Measurements from ENCODE around the gene C2orf42.
"Not testable (repeated sequence)": the region's sequence is repeated elsewhere in the genome, so short reads cannot be mapped to it uniquely, and the experiment has no call there.

Gene C2orf42

GRCh38 chr2:70181363-70181956 is 9.4 kb downstream of the C2orf42 start:
- peak overlapping the region; percentile 62 for H3K4me3 ChIP-seq (ENCODE audit: low read length)
- peaks cover 44% of the 10 kb centered on the region for H3K36me3 ChIP-seq (ENCODE audit: control insufficient read depth, low read length)
- no peaks in the 10 kb centered on the region for H3K9me2 ChIP-seq (replicated peaks; ENCODE audit: control insufficient read depth, low read length)
- peak overlapping the region; percentile 62 for H3K4me2 ChIP-seq (ENCODE audit: low read length)
- peak overlapping the region; percentile 58 for H3K27ac ChIP-seq (ENCODE audit: low read depth, low read length)
- H3K9me3 ChIP-seq (ENCODE audit: control insufficient read depth, insufficient read depth, low read length) = no peaks in the 10 kb centered on the region
- H3K4me1 ChIP-seq (ENCODE audit: control insufficient read depth, low read length) = peaks cover 20% of the 10 kb centered on the region
- no peak for TF ChIP-seq EZH2phosphoT487 (IDR thresholded peaks at IDR 0.05; ENCODE audit: borderline replicate concordance, low read length)
- no peak for TF ChIP-seq CTCF (IDR thresholded peaks at IDR 0.05; ENCODE audit: low read depth, low read length, poor library complexity, severe bottlenecking)
- H3K27me3 ChIP-seq (ENCODE audit: control insufficient read depth, low read length) = no peaks in the 10 kb centered on the region
- H4K20me1 ChIP-seq (ENCODE audit: control insufficient read depth, insufficient read depth, low read depth, low read length) = no peaks in the 10 kb centered on the region
- H3F3A ChIP-seq (ENCODE audit: control insufficient read depth, insufficient read depth) = peaks cover 11% of the 10 kb centered on the region; the same call in 1 of the 2 replicates
- peaks cover 3% of the 10 kb centered on the region for H3K79me2 ChIP-seq (ENCODE audit: control insufficient read depth, low read length)

GRCh38 chr2:70173520-70173919 is 17.3 kb downstream of the C2orf42 start:
- H3K36me3 ChIP-seq (ENCODE audit: control insufficient read depth, low read length) = peaks cover 46% of the 10 kb centered on the region
- no peaks in the 10 kb centered on the region for H3K27me3 ChIP-seq (ENCODE audit: control insufficient read depth, low read length)
- no peaks in the 10 kb centered on the region for H4K20me1 ChIP-seq (ENCODE audit: control insufficient read depth, insufficient read depth, low read depth, low read length)
- no peaks in the 10 kb centered on the region for H3K9me2 ChIP-seq (replicated peaks; ENCODE audit: control insufficient read depth, low read length)
- TF ChIP-seq EZH2phosphoT487 (IDR thresholded peaks at IDR 0.05; ENCODE audit: borderline replicate concordance, low read length) = no peak
- TF ChIP-seq CTCF (IDR thresholded peaks at IDR 0.05; ENCODE audit: low read depth, low read length, poor library complexity, severe bottlenecking) = no peak
- H3F3A ChIP-seq (ENCODE audit: control insufficient read depth, insufficient read depth) = no peaks in the 10 kb centered on the region
- peaks cover 13% of the 10 kb centered on the region for H3K4me1 ChIP-seq (ENCODE audit: control insufficient read depth, low read length)
- no peak overlapping the region for H3K4me3 ChIP-seq (ENCODE audit: low read length)
- no peak overlapping the region for H3K27ac ChIP-seq (ENCODE audit: low read depth, low read length)
- H3K9me3 ChIP-seq (ENCODE audit: control insufficient read depth, insufficient read depth, low read length) = no peaks in the 10 kb centered on the region
- no peaks in the 10 kb centered on the region for H3K79me2 ChIP-seq (ENCODE audit: control insufficient read depth, low read length)
- H3K4me2 ChIP-seq (ENCODE audit: low read length) = no peak overlapping the region

GRCh38 chr2:70169654-70170245 is 21.1 kb downstream of the C2orf42 start:
- H3K4me1 ChIP-seq (ENCODE audit: control insufficient read depth, low read length); H4K20me1 ChIP-seq (ENCODE audit: control insufficient read depth, insufficient read depth, low read depth, low read length): not testable (repeated sequence)

GRCh38 chr2:70161069-70161534 is 29.7 kb downstream of the C2orf42 start:
- H3K36me3 ChIP-seq (ENCODE audit: control insufficient read depth, low read length) = peaks cover 27% of the 10 kb centered on the region
- no peak for TF ChIP-seq EZH2phosphoT487 (IDR thresholded peaks at IDR 0.05; ENCODE audit: borderline replicate concordance, low read length)
- TF ChIP-seq CTCF (IDR thresholded peaks at IDR 0.05; ENCODE audit: low read depth, low read length, poor library complexity, severe bottlenecking) = no peak
- no peak overlapping the region; the same call in 1 of the 2 replicates for H3K4me2 ChIP-seq (ENCODE audit: low read length)
- peak overlapping the region; percentile 9; the same call in 1 of the 2 replicates for H3K27ac ChIP-seq (ENCODE audit: low read depth, low read length)
- H3K9me2 ChIP-seq (replicated peaks; ENCODE audit: control insufficient read depth, low read length) = no peaks in the 10 kb centered on the region
- H4K20me1 ChIP-seq (ENCODE audit: control insufficient read depth, insufficient read depth, low read depth, low read length) = no peaks in the 10 kb centered on the region
- H3F3A ChIP-seq (ENCODE audit: control insufficient read depth, insufficient read depth) = no peaks in the 10 kb centered on the region
- peaks cover 9% of the 10 kb centered on the region for H3K4me1 ChIP-seq (ENCODE audit: control insufficient read depth, low read length)
- no peaks in the 10 kb centered on the region for H3K79me2 ChIP-seq (ENCODE audit: control insufficient read depth, low read length)
- H3K27me3 ChIP-seq (ENCODE audit: control insufficient read depth, low read length) = no peaks in the 10 kb centered on the region
- no peaks in the 10 kb centered on the region for H3K9me3 ChIP-seq (ENCODE audit: control insufficient read depth, insufficient read depth, low read length)
- H3K4me3 ChIP-seq (ENCODE audit: low read length) = no peak overlapping the region

More at GRCh38 chr2:70169654-70170245, 21.1 kb downstream of the C2orf42 start:
- H3K4me3 ChIP-seq (ENCODE audit: low read length); H3K9me3 ChIP-seq (ENCODE audit: control insufficient read depth, insufficient read depth, low read length); H3K9me2 ChIP-seq (replicated peaks; ENCODE audit: control insufficient read depth, low read length); H3K4me2 ChIP-seq (ENCODE audit: low read length); H3K27ac ChIP-seq (ENCODE audit: low read depth, low read length); H3F3A ChIP-seq (ENCODE audit: control insufficient read depth, insufficient read depth); H3K79me2 ChIP-seq (ENCODE audit: control insufficient read depth, low read length); H3K27me3 ChIP-seq (ENCODE audit: control insufficient read depth, low read length): not testable (repeated sequence)
- peaks cover 31% of the 10 kb centered on the region for H3K36me3 ChIP-seq (ENCODE audit: control insufficient read depth, low read length)

Data from DOHH2 (cell line).